AG04450 (cell line): Measurements from ENCODE around the gene KAT6B. TPM values are rescaled to one million over a fixed set of nuclear protein-coding genes. Genes with fewer than 3 reads are reported as not detected.

ENCODE experiments used
- CTCF ChIA-PET: fragments of 300-600, 350-600 bp; formaldehyde crosslinking; extraction: SDS; loops from one replicate; lab custom pipeline; 2022; ENCODE audit warnings: antibody characterized with exemption, inconsistent platforms; lab: Charles Lee
- POLR2A ChIA-PET: fragments of 350-600 bp; formaldehyde crosslinking; extraction: SDS; loops from one replicate; lab custom pipeline; 2021; ENCODE audit warnings: antibody characterized with exemption, inconsistent platforms; lab: Yijun Ruan, JAX
- DNase-seq: peaks from one replicate; pipeline ENCODE4 v3.0.0-alpha.2; 2011; ENCODE audit warnings: low read depth, low spot score
- H3K27ac ChIP-seq: one replicate; pipeline ENCODE4 v1.5.1; 2012; ENCODE audit warnings: low read depth, low read length, control low read depth
- H3K27me3 ChIP-seq: one replicate; pipeline ENCODE4 v1.6.0; 2012; ENCODE audit warnings: low read length; ENCODE audit not compliant: control insufficient read depth, insufficient read depth
- H3K4me3 ChIP-seq: 2 replicates; pipeline ENCODE4 v1.5.1; 2011; ENCODE audit warnings: mild to moderate bottlenecking, low read depth, low read length, control low read depth
- H3K9me3 ChIP-seq: 2 replicates; pipeline ENCODE4 v1.5.1; 2012; ENCODE audit warnings: low read length; ENCODE audit not compliant: control insufficient read depth, insufficient read depth
- polyA plus RNA-seq: library from polyadenylated mRNA; depleted of rRNA; stranded (reverse); fragments of >200 nt; gene quantifications from 2 replicates; pipeline ENCODE4 v1.2.3, GENCODE V29; 2011
- TF ChIP-seq, protein P1 (sequence below): IDR thresholded peaks from 2 replicates; pipeline ENCODE4 v1.5.1; 2011; ENCODE audit warnings: low read depth, low read length, control low read depth, inconsistent platforms

KAT6B gene
- polyA plus RNA-seq, 1 experiment: 10.4 TPM

- Histone ChIP-seq H3K4me3 (no peak overlapping the region), H3K9me3 (no peaks in the 10 kb centered on the region), H3K27me3 (no peaks in the 10 kb centered on the region), H3K27ac (no peak overlapping the region)
- ChIA-PET CTCF (interaction anchor here (0.6 kb wide), 1 partner anchor 9 kb away, joined by 3 read pairs; no protein-coding TSS in a partner anchor), POLR2A (no interaction called here)
- TF ChIP-seq, protein P1, sequence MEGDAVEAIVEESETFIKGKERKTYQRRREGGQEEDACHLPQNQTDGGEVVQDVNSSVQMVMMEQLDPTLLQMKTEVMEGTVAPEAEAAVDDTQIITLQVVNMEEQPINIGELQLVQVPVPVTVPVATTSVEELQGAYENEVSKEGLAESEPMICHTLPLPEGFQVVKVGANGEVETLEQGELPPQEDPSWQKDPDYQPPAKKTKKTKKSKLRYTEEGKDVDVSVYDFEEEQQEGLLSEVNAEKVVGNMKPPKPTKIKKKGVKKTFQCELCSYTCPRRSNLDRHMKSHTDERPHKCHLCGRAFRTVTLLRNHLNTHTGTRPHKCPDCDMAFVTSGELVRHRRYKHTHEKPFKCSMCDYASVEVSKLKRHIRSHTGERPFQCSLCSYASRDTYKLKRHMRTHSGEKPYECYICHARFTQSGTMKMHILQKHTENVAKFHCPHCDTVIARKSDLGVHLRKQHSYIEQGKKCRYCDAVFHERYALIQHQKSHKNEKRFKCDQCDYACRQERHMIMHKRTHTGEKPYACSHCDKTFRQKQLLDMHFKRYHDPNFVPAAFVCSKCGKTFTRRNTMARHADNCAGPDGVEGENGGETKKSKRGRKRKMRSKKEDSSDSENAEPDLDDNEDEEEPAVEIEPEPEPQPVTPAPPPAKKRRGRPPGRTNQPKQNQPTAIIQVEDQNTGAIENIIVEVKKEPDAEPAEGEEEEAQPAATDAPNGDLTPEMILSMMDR: no peak
- no peak for DNase-seq
Measured at GRCh38 chr10:75013522-75013921, 187.1 kb downstream of the KAT6B start.

- ChIA-PET POLR2A (no interaction called here), CTCF (no interaction called here)
- DNase-seq: no peak
- Histone ChIP-seq H3K27me3 (no peaks in the 10 kb centered on the region), H3K4me3 (no peak overlapping the region), H3K27ac (no peak overlapping the region), H3K9me3 (no peaks in the 10 kb centered on the region)
- TF ChIP-seq, protein P1: no peak
Measured at GRCh38 chr10:75014516-75015230, 188.3 kb downstream of the KAT6B start.

DNA sequence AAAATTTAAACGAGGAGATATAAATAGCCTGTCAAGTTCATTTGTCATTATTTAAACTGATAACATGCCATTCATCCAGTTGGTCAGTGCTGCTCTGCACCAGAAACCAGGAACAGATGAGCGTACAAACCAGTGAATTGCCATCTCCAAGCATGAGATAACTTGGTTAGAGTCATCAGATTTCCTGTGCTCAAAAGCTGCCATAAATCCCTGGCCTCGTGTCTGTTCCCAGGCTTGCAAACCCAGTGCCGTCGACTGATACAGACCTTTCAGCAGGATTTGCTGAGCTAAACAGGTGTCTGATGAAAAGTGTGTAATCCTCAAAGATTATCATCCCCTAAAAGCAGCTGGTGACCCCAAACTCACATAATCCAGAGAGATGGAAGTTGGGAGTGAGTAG lies 189.0 kb downstream of the KAT6B start:
- Histone ChIP-seq H3K27me3 (no peaks in the 10 kb centered on the region), H3K9me3 (no peaks in the 10 kb centered on the region), H3K27ac (no peak overlapping the region), H3K4me3 (no peak overlapping the region)
- DNase-seq: no peak
- CTCF ChIA-PET: no interaction called here
- TF ChIP-seq, protein P1: no peak
- POLR2A ChIA-PET: no interaction called here

DNA sequence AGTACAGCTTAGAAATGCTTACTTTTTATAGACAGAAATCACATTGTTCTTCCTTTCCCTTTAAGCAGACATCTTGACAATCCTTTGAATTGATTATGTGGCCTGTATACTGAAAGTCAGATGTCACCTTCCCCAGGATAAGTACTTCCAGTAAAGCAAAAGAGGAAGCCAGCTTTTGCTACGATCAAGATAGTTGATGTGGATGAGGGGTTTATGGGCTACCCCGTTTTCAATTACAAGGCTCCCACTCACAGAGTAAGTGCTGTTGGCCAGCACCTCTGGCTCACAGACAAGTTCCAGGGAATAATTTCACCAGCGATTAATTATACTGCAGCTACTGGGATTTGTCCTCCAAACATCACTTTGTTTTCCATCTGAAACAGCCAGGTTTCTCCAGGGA lies 189.9 kb downstream of the KAT6B start:
- Histone ChIP-seq H3K4me3 (no peak overlapping the region), H3K27ac (no peak overlapping the region), H3K9me3 (no peaks in the 10 kb centered on the region), H3K27me3 (no peaks in the 10 kb centered on the region)
- CTCF ChIA-PET: interaction anchor here (0.8 kb wide), 1 partner anchor 220 kb away, joined by 3 read pairs; no protein-coding TSS in a partner anchor
- POLR2A ChIA-PET: no interaction called here
- TF ChIP-seq, protein P1: no peak
- no peak for DNase-seq

DNA sequence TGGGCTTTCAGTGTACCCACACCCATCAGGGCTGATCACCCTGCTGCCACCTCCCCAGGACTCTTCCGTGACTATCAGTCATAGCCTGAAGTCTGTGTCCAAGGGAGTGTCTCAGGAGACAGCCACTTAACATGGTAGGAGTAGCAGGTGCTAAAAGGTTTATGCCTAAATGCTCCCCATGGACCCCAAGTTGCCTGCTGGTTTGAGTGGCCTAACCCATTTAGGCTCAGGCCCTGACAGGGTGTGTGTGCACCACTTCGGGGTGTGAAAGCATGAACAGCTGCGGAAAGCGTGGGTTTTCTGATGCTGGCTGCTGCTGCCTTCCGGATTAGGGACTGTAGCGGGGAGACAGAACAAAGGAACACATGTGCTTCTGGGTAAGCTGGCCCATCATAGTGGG lies 191.9 kb downstream of the KAT6B start:
- POLR2A ChIA-PET: no interaction called here
- CTCF ChIA-PET: no interaction called here
- DNase-seq: no peak
- no peaks in the 10 kb centered on the region for H3K9me3 ChIP-seq
- no peak overlapping the region for H3K27ac ChIP-seq
- H3K27me3 ChIP-seq: no peaks in the 10 kb centered on the region
- H3K4me3 ChIP-seq: no peak overlapping the region
- TF ChIP-seq, protein P1: no peak
